SK-N-SH treated with all-trans-retinoic acid at 6 μM for 48 hours (cell line): ENCODE results near the gene LSM12.

Experiments used
- ATAC-seq: fragments of 200-7000 bp; cut with Tn5 transposase; 3 replicates; pipeline ENCODE4 v1.9.1; 2020; ENCODE audit warnings: mild to moderate bottlenecking, moderate library complexity
- ARNTL ChIP-seq: fragments of 450-650 bp; formaldehyde crosslinking; IDR thresholded peaks from 2 replicates; pipeline ENCODE4 v1.5.0; 2020; ENCODE audit warnings: low read depth, mild to moderate bottlenecking, moderate library complexity, borderline replicate concordance
- BACH2 ChIP-seq: fragments of 250-450 bp; sonication (Bioruptor Pico); IDR thresholded peaks from 2 replicates; pipeline ENCODE4 v1.9.0; 2021; ENCODE audit warnings: mild to moderate bottlenecking, borderline replicate concordance
- CREB5 ChIP-seq: fragments of 250-450 bp; sonication (Bioruptor Pico); IDR thresholded peaks from 2 replicates; pipeline ENCODE4 v1.5.1; 2020; ENCODE audit warnings: low read depth, mild to moderate bottlenecking, moderate library complexity
- CSDC2 ChIP-seq: fragments of 250-450 bp; sonication (Bioruptor Pico); IDR thresholded peaks from 2 replicates; pipeline ENCODE4 v1.5.0; 2020; ENCODE audit warnings: mild to moderate bottlenecking, moderate library complexity
- ESRRG ChIP-seq: fragments of 250-450 bp; sonication (Bioruptor Pico); IDR thresholded peaks from 2 replicates; pipeline ENCODE4 v1.6.1; 2021; ENCODE audit warnings: mild to moderate bottlenecking
- GLIS3 ChIP-seq: fragments of 250-450 bp; sonication (Bioruptor Pico); IDR thresholded peaks from 2 replicates; pipeline ENCODE4 v1.5.0; 2020; ENCODE audit warnings: mild to moderate bottlenecking, moderate library complexity
- ISL1 ChIP-seq: fragments of 250-450 bp; sonication (Bioruptor Pico); IDR thresholded peaks from 2 replicates; pipeline ENCODE4 v2.1.2; 2022; ENCODE audit warnings: mild to moderate bottlenecking, moderate library complexity
- OSR1 ChIP-seq: fragments of 250-450 bp; sonication (Bioruptor Pico); IDR thresholded peaks from 2 replicates; pipeline ENCODE4 v1.8.0; 2022; ENCODE audit warnings: moderate library complexity, mild to moderate bottlenecking, inconsistent platforms
- PATZ1 ChIP-seq: fragments of 250-450 bp; sonication (Bioruptor Pico); IDR thresholded peaks from 2 replicates; pipeline ENCODE4 v1.8.0; 2020; ENCODE audit warnings: mild to moderate bottlenecking, moderate library complexity, borderline replicate concordance
- POU6F1 ChIP-seq: fragments of 250-450 bp; sonication (Bioruptor Pico); IDR thresholded peaks from 2 replicates; pipeline ENCODE4 v1.8.0; 2021; ENCODE audit warnings: low read depth, mild to moderate bottlenecking, moderate library complexity, borderline replicate concordance
- PPARA ChIP-seq: fragments of 250-450 bp; sonication (Bioruptor Pico); IDR thresholded peaks from 2 replicates; pipeline ENCODE4 v1.5.0; 2020; ENCODE audit warnings: mild to moderate bottlenecking, borderline replicate concordance
- RARB ChIP-seq: fragments of 250-450 bp; sonication (Bioruptor Pico); IDR thresholded peaks from 2 replicates; pipeline ENCODE4 v1.8.0; 2021; ENCODE audit warnings: mild to moderate bottlenecking, moderate library complexity
- SNAI2 ChIP-seq: fragments of 250-450 bp; sonication (Bioruptor Pico); IDR thresholded peaks from 2 replicates; pipeline ENCODE4 v1.5.0; 2020; ENCODE audit warnings: mild to moderate bottlenecking, moderate library complexity
- TCF4 ChIP-seq: fragments of 250-450 bp; sonication (Bioruptor Pico); IDR thresholded peaks from 2 replicates; pipeline ENCODE4 v1.8.0; 2021; ENCODE audit warnings: mild to moderate bottlenecking, moderate library complexity, borderline replicate concordance
- TOX ChIP-seq: fragments of 250-450 bp; sonication (Bioruptor Pico); IDR thresholded peaks from 2 replicates; pipeline ENCODE4 v1.8.0; 2021; ENCODE audit warnings: mild to moderate bottlenecking, moderate library complexity, borderline replicate concordance
- TSHZ2 ChIP-seq: fragments of 250-450 bp; sonication (Bioruptor Pico); IDR thresholded peaks from 2 replicates; pipeline ENCODE4 v1.5.0; 2020; ENCODE audit warnings: mild to moderate bottlenecking, moderate library complexity
- ZC3H10 ChIP-seq: fragments of 250-450 bp; sonication (Bioruptor Pico); IDR thresholded peaks from 2 replicates; pipeline ENCODE4 v1.5.1; 2021; ENCODE audit warnings: mild to moderate bottlenecking, moderate library complexity
- ZFP3 ChIP-seq: fragments of 250-450 bp; sonication (Bioruptor Pico); IDR thresholded peaks from 2 replicates; pipeline ENCODE4 v1.5.0; 2020; ENCODE audit warnings: mild to moderate bottlenecking, moderate library complexity
- ZFP30 ChIP-seq: fragments of 450-650 bp; formaldehyde crosslinking; IDR thresholded peaks from 2 replicates; pipeline ENCODE4 v1.5.0; 2022; ENCODE audit warnings: mild to moderate bottlenecking, moderate library complexity
- ZNF565 ChIP-seq: fragments of 450-650 bp; formaldehyde crosslinking; conservative IDR thresholded peaks from 2 replicates; pipeline ENCODE4 v1.5.0; 2020; ENCODE audit warnings: low read depth, mild to moderate bottlenecking, moderate library complexity
- ZNF70 ChIP-seq: fragments of 450-650 bp; formaldehyde crosslinking; IDR thresholded peaks from 2 replicates; pipeline ENCODE4 v1.5.0; 2020; ENCODE audit warnings: mild to moderate bottlenecking, moderate library complexity

The LSM12 gene

GRCh38 chr17:44084131-44084538 lies 17.7 kb upstream of the LSM12 start:
- ATAC-seq = peak; percentile 20; the same call in 1 of the 3 replicates
- TF ChIP-seq ISL1 (CRISPR knock-in tag) (no peak), TCF4 (CRISPR knock-in tag) (no peak), SNAI2 (no peak), ZC3H10 (CRISPR knock-in tag) (no peak), ESRRG (CRISPR knock-in tag) (no peak), TSHZ2 (CRISPR knock-in tag) (no peak), ZFP3 (no peak), PATZ1 (CRISPR knock-in tag) (no peak)

- peak; percentile 17 for ATAC-seq
- TF ChIP-seq RARB (CRISPR knock-in tag) (no peak), BACH2 (CRISPR knock-in tag) (no peak), ZNF565 (CRISPR knock-in tag) (no peak), ZFP30 (CRISPR knock-in tag) (no peak), ZFP3 (no peak), SNAI2 (no peak), CSDC2 (CRISPR knock-in tag) (no peak), TCF4 (CRISPR knock-in tag) (no peak), ISL1 (CRISPR knock-in tag) (no peak), ARNTL (CRISPR knock-in tag) (no peak), CREB5 (CRISPR knock-in tag) (no peak), POU6F1 (CRISPR knock-in tag) (no peak), GLIS3 (CRISPR knock-in tag) (no peak), ZC3H10 (CRISPR knock-in tag) (no peak), PATZ1 (CRISPR knock-in tag) (no peak), ZNF70 (CRISPR knock-in tag) (no peak), OSR1 (no peak)
These were observed 16.9 kb upstream of the LSM12 start for GRCh38 chr17:44083250-44083849.

GRCh38 chr17:44082256-44082927 lies 15.9 kb upstream of the LSM12 start:
- ATAC-seq = no peak
- TF ChIP-seq OSR1 = no peak
- TF ChIP-seq TSHZ2 (CRISPR knock-in tag) = no peak
- TF ChIP-seq TOX = no peak
- TF ChIP-seq ESRRG (CRISPR knock-in tag) = no peak
- no peak for TF ChIP-seq ZFP30 (CRISPR knock-in tag)
- no peak for TF ChIP-seq PPARA (CRISPR knock-in tag)
- TF ChIP-seq POU6F1 (CRISPR knock-in tag) = no peak
